ENCODE results near the gene KANK4.

- TF ChIP-seq, protein P1, sequence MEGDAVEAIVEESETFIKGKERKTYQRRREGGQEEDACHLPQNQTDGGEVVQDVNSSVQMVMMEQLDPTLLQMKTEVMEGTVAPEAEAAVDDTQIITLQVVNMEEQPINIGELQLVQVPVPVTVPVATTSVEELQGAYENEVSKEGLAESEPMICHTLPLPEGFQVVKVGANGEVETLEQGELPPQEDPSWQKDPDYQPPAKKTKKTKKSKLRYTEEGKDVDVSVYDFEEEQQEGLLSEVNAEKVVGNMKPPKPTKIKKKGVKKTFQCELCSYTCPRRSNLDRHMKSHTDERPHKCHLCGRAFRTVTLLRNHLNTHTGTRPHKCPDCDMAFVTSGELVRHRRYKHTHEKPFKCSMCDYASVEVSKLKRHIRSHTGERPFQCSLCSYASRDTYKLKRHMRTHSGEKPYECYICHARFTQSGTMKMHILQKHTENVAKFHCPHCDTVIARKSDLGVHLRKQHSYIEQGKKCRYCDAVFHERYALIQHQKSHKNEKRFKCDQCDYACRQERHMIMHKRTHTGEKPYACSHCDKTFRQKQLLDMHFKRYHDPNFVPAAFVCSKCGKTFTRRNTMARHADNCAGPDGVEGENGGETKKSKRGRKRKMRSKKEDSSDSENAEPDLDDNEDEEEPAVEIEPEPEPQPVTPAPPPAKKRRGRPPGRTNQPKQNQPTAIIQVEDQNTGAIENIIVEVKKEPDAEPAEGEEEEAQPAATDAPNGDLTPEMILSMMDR (IDR thresholded peaks at IDR 0.05): no peak
- TF ChIP-seq EZH2 (IDR thresholded peaks at IDR 0.05; ENCODE audit: borderline replicate concordance, insufficient read depth, low read depth, low read length, poor library complexity, severe bottlenecking): no peak
These were observed 88.5 kb downstream of the KANK4 start for GRCh38 chr1:62230718-62231117.

Data from B cell (primary cell).